Measurements from ENCODE around the gene CDKAL1. TPM values are rescaled to one million over a fixed set of nuclear protein-coding genes. Genes with fewer than 3 reads are reported as not detected.
"Not testable (repeated sequence)": the region's sequence is repeated elsewhere in the genome, so short reads cannot be mapped to it uniquely, and the experiment has no call there.

CDKAL1 gene
- total RNA-seq, 1 donor from 2014 or later, result 14.8 TPM

- peaks cover 13% of the 10 kb centered on the region for H3K9me3 Mint-ChIP-seq (ENCODE audit: unreplicated experiment)
- H3K27ac Mint-ChIP-seq (ENCODE audit: unreplicated experiment), result no peak overlapping the region
- no peak for DNase-seq (ENCODE audit: extremely low spot score, unreplicated experiment)
- peaks cover 2% of the 10 kb centered on the region for H3K36me3 Mint-ChIP-seq (ENCODE audit: unreplicated experiment)
- H3K4me3 Mint-ChIP-seq (ENCODE audit: unreplicated experiment), result no peak overlapping the region
- peaks cover 2% of the 10 kb centered on the region for H3K4me1 Mint-ChIP-seq (ENCODE audit: unreplicated experiment)
- no peak for TF ChIP-seq CTCF (IDR thresholded peaks at IDR 0.05)
- H3K27me3 Mint-ChIP-seq (ENCODE audit: unreplicated experiment), result no peaks in the 10 kb centered on the region
These were observed 99.5 kb downstream of the CDKAL1 start for GRCh38 chr6:20633566-20634340.

- H3K4me3 Mint-ChIP-seq (ENCODE audit: unreplicated experiment), result no peak overlapping the region
- no peak for TF ChIP-seq CTCF (IDR thresholded peaks at IDR 0.05)
- H3K27ac Mint-ChIP-seq (ENCODE audit: unreplicated experiment), result no peak overlapping the region
- peaks cover 7% of the 10 kb centered on the region for H3K4me1 Mint-ChIP-seq (ENCODE audit: unreplicated experiment)
- peaks cover 5% of the 10 kb centered on the region for H3K36me3 Mint-ChIP-seq (ENCODE audit: unreplicated experiment)
- no peak for DNase-seq (ENCODE audit: extremely low spot score, unreplicated experiment)
- H3K9me3 Mint-ChIP-seq (ENCODE audit: unreplicated experiment), result peaks cover 4% of the 10 kb centered on the region
- H3K27me3 Mint-ChIP-seq (ENCODE audit: unreplicated experiment), result no peaks in the 10 kb centered on the region
These were observed 104.9 kb downstream of the CDKAL1 start for GRCh38 chr6:20639161-20639560.

DNA sequence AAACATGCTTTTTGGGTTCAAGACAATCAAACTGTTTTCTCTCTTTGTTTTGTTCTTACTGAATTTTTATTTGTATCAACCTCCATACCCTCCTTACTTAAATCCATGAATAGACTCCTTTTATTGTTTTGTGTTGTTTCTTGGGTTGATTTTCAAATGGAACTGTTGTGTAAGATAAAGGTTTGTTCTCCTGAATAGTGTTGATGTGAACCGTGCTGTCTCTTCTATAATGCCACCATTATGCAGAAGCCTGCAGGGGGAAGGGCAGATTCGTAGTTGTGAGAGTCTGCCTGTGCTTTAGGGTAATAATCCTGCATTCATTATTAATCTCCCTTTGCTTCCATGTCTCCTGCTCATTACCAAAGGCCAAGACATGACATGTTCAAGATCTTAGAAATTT is 105.9 kb downstream of the CDKAL1 start:
- Mint-ChIP-seq H3K36me3 (ENCODE audit: unreplicated experiment) (peaks cover 5% of the 10 kb centered on the region), H3K27ac (ENCODE audit: unreplicated experiment) (no peak overlapping the region), H3K27me3 (ENCODE audit: unreplicated experiment) (no peaks in the 10 kb centered on the region), H3K9me3 (ENCODE audit: unreplicated experiment) (no peaks in the 10 kb centered on the region), H3K4me1 (ENCODE audit: unreplicated experiment) (peaks cover 7% of the 10 kb centered on the region), H3K4me3 (ENCODE audit: unreplicated experiment) (no peak overlapping the region)
- no peak for DNase-seq (ENCODE audit: extremely low spot score, unreplicated experiment)
- no peak for TF ChIP-seq CTCF (IDR thresholded peaks at IDR 0.05)

- Mint-ChIP-seq H3K27ac (ENCODE audit: unreplicated experiment) (no peak overlapping the region), H3K27me3 (ENCODE audit: unreplicated experiment) (no peaks in the 10 kb centered on the region), H3K9me3 (ENCODE audit: unreplicated experiment) (no peaks in the 10 kb centered on the region), H3K4me3 (ENCODE audit: unreplicated experiment) (no peak overlapping the region), H3K4me1 (ENCODE audit: unreplicated experiment) (peaks cover 6% of the 10 kb centered on the region), H3K36me3 (ENCODE audit: unreplicated experiment) (peaks cover 5% of the 10 kb centered on the region)
- TF ChIP-seq CTCF (IDR thresholded peaks at IDR 0.05), result no peak
- DNase-seq (ENCODE audit: extremely low spot score, unreplicated experiment), result no peak
These were observed 108.2 kb downstream of the CDKAL1 start for GRCh38 chr6:20642441-20642840.

DNA sequence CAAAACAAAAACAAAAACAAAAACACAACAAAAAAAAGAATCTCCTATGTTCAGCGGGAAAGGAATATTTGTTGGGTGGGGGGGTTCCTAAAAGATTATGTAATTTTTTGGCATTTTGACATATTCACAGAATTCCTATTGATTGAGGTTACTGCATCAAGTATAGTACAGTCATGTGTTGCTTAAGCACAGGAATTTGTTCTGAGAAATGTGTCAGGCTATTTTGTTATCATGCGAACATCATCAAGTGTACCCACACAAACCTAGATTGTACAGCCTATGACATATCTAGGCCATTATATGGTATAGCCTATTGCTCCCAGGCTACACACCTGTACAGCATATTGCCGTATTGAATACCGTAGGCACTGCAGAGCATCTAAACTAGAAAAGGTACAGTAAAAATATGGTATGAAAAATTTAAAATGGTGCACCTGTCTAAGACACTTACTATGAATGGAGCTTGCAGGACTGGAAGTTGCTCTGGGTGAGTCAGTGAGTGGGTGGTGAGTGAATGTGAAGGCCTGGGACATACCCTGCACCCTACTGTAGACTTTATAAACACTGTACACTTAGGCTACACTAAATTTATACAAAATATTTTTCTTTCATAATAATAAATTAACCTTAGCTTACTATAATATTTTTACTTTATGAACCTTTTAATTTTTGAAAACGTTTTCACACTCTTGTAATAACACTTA is 110.6 kb downstream of the CDKAL1 start:
- Mint-ChIP-seq H3K27ac (ENCODE audit: unreplicated experiment) (no peak overlapping the region), H3K9me3 (ENCODE audit: unreplicated experiment) (no peaks in the 10 kb centered on the region), H3K27me3 (ENCODE audit: unreplicated experiment) (no peaks in the 10 kb centered on the region), H3K4me3 (ENCODE audit: unreplicated experiment) (no peak overlapping the region), H3K4me1 (ENCODE audit: unreplicated experiment) (peaks cover 6% of the 10 kb centered on the region), H3K36me3 (ENCODE audit: unreplicated experiment) (peaks cover 4% of the 10 kb centered on the region)
- TF ChIP-seq CTCF (IDR thresholded peaks at IDR 0.05), result no peak
- DNase-seq (ENCODE audit: extremely low spot score, unreplicated experiment), result no peak

- H3K4me1 Mint-ChIP-seq (ENCODE audit: unreplicated experiment); H3K9me3 Mint-ChIP-seq (ENCODE audit: unreplicated experiment); H3K27ac Mint-ChIP-seq (ENCODE audit: unreplicated experiment); DNase-seq (ENCODE audit: extremely low spot score, unreplicated experiment); H3K27me3 Mint-ChIP-seq (ENCODE audit: unreplicated experiment); H3K4me3 Mint-ChIP-seq (ENCODE audit: unreplicated experiment); H3K36me3 Mint-ChIP-seq (ENCODE audit: unreplicated experiment): not testable (repeated sequence)
These were observed 111.3 kb downstream of the CDKAL1 start for GRCh38 chr6:20645572-20645971.

Data from osteocyte (in vitro differentiated cells).